Trophoblast cell (in vitro differentiated cells and primary cell): ENCODE data around the gene XYLB.

Source experiments
- DNase-seq, 2 donors: peaks; one replicate each; pipeline ENCODE4 v3.0.0-alpha.2; 2016
- H2AFZ ChIP-seq: 2 replicates; pipeline ENCODE4 v1.6.1; 2013; ENCODE audit warnings: low read length, moderate library complexity, mild to moderate bottlenecking; ENCODE audit not compliant: insufficient read depth, poor library complexity
- H2AK5ac ChIP-seq: 2 replicates; pipeline ENCODE4 v1.6.1; 2013; ENCODE audit warnings: mild to moderate bottlenecking, low read length
- H2BK120ac ChIP-seq: 2 replicates; pipeline ENCODE4 v1.6.1; 2013; ENCODE audit warnings: low read length, mild to moderate bottlenecking, moderate library complexity; ENCODE audit not compliant: insufficient read depth, poor library complexity
- H2BK12ac ChIP-seq: 2 replicates; pipeline ENCODE4 v1.6.1; 2013; ENCODE audit warnings: mild to moderate bottlenecking, low read length, moderate library complexity
- H2BK5ac ChIP-seq: 2 replicates; pipeline ENCODE4 v1.6.1; 2013; ENCODE audit warnings: low read length, low read depth, moderate library complexity, mild to moderate bottlenecking; ENCODE audit not compliant: poor library complexity
- H3K14ac ChIP-seq: 2 replicates; pipeline ENCODE4 v1.6.1; 2013; ENCODE audit warnings: mild to moderate bottlenecking, low read length
- H3K18ac ChIP-seq: 2 replicates; pipeline ENCODE4 v1.6.1; 2013; ENCODE audit warnings: mild to moderate bottlenecking, low read length
- H3K23ac ChIP-seq: 2 replicates; pipeline ENCODE4 v1.6.1; 2013; ENCODE audit warnings: low read length
- H3K27ac ChIP-seq: 2 replicates; pipeline ENCODE4 v1.5.1; 2013; ENCODE audit warnings: low read depth, mild to moderate bottlenecking, inconsistent platforms, low read length, moderate library complexity
- H3K27me3 ChIP-seq: 2 replicates; pipeline ENCODE4 v1.6.1; 2013; ENCODE audit warnings: inconsistent platforms, mild to moderate bottlenecking, low read length, moderate library complexity; ENCODE audit not compliant: insufficient read depth
- H3K36me3 ChIP-seq, 2 experiments: 1 replicate in 1 of 2; 2 replicates in 1 of 2; pipeline ENCODE4 v1.6.1; 2013; ENCODE audit warnings: low read length in 2 of 2, mild to moderate bottlenecking in 2 of 2, moderate library complexity in 1 of 2; ENCODE audit not compliant: insufficient read depth in 2 of 2, control insufficient read depth in 1 of 2
- H3K4ac ChIP-seq: 2 replicates; pipeline ENCODE4 v1.6.1; 2013; ENCODE audit warnings: low read depth, mild to moderate bottlenecking, low read length, moderate library complexity
- H3K4me1 ChIP-seq, 2 experiments: 1 replicate in 1 of 2; 2 replicates in 1 of 2; pipeline ENCODE4 v1.6.1; 2013; ENCODE audit warnings: low read length in 2 of 2, mild to moderate bottlenecking in 2 of 2, moderate library complexity in 1 of 2; ENCODE audit not compliant: insufficient read depth in 2 of 2, control insufficient read depth in 1 of 2
- H3K4me2 ChIP-seq: 2 replicates; pipeline ENCODE4 v1.6.1; 2013; ENCODE audit warnings: inconsistent platforms, mild to moderate bottlenecking, low read length, moderate library complexity
- H3K4me3 ChIP-seq: 2 replicates; pipeline ENCODE4 v1.5.1; 2013; ENCODE audit warnings: mild to moderate bottlenecking, low read depth, low read length, inconsistent platforms
- H3K79me1 ChIP-seq: one replicate; pipeline ENCODE4 v1.6.1; 2013; ENCODE audit warnings: low read length
- H3K79me2 ChIP-seq: 2 replicates; pipeline ENCODE4 v1.6.1; 2013; ENCODE audit warnings: low read length, mild to moderate bottlenecking; ENCODE audit not compliant: control insufficient read depth, insufficient read depth, poor library complexity
- H3K9ac ChIP-seq: 2 replicates; pipeline ENCODE4 v1.6.1; 2013; ENCODE audit warnings: mild to moderate bottlenecking, low read length
- H3K9me3 ChIP-seq: 2 replicates; pipeline ENCODE4 v1.6.1; 2013; ENCODE audit warnings: low read depth, mild to moderate bottlenecking, control low read depth, inconsistent platforms, low read length; ENCODE audit not compliant: insufficient read depth
- H4K12ac ChIP-seq: 2 replicates; pipeline ENCODE4 v1.6.1; 2013; ENCODE audit warnings: low read depth, mild to moderate bottlenecking, low read length, moderate library complexity
- H4K8ac ChIP-seq: 2 replicates; pipeline ENCODE4 v1.6.1; 2013; ENCODE audit warnings: low read depth, mild to moderate bottlenecking, low read length, moderate library complexity
- H4K91ac ChIP-seq: one replicate; pipeline ENCODE4 v1.6.1; 2013; ENCODE audit warnings: low read depth, mild to moderate bottlenecking, low read length, moderate library complexity
- WGBS: extraction: QIAGEN DNeasy Blood & Tissue Kit; methylation state at CpG from one replicate; pipeline ENCODE4 v1.1.7; 2013; ENCODE audit warnings: missing lambda C conversion rate; ENCODE audit not compliant: insufficient read length, insufficient coverage; ENCODE audit errors: extremely low coverage; 5-methylcytosine and 5-hydroxymethylcytosine counted together

XYLB gene

GRCh38 chr3:38353151-38353550 lies 6.6 kb downstream of the XYLB start:
- Histone ChIP-seq H3K4me2 (no peak overlapping the region), H3K4ac (no peak overlapping the region), H4K12ac (no peak overlapping the region), H3K14ac (no peak overlapping the region), H2BK5ac (no peak overlapping the region), H2BK120ac (no peak overlapping the region), H3K27ac (no peak overlapping the region), H3K79me2 (no peaks in the 10 kb centered on the region), H2BK12ac (no peak overlapping the region), H3K9ac (no peak overlapping the region), H3K9me3 (no peaks in the 10 kb centered on the region), H3K4me1 (no peaks in the 10 kb centered on the region), H4K91ac (no peak overlapping the region), H3K18ac (no peak overlapping the region), H3K4me3 (no peak overlapping the region), H3K23ac (no peak overlapping the region), H3K79me1 (no peaks in the 10 kb centered on the region), H2AFZ (no peak overlapping the region), H3K36me3 (no peaks in the 10 kb centered on the region), H4K8ac (no peak overlapping the region), H2AK5ac (no peak overlapping the region), H3K27me3 (no peaks in the 10 kb centered on the region)
- no CpG with 5 or more reads among the region's 4 CpGs for WGBS
- peak in 1 of 2 donors; percentile 29 for DNase-seq

GRCh38 chr3:38354588-38355330 lies 8.2 kb downstream of the XYLB start:
- Histone ChIP-seq H3K14ac (no peak overlapping the region), H3K4me2 (no peak overlapping the region), H4K12ac (no peak overlapping the region), H3K27me3 (no peaks in the 10 kb centered on the region), H2BK12ac (no peak overlapping the region), H4K91ac (no peak overlapping the region), H2BK5ac (no peak overlapping the region), H2BK120ac (no peak overlapping the region), H3K36me3 (peaks cover 0 to 2% of the 10 kb centered on the region in 2 experiments), H2AK5ac (no peak overlapping the region), H3K9me3 (no peaks in the 10 kb centered on the region), H3K79me2 (no peaks in the 10 kb centered on the region), H3K23ac (no peak overlapping the region), H2AFZ (no peak overlapping the region), H3K27ac (no peak overlapping the region), H3K18ac (no peak overlapping the region), H3K79me1 (no peaks in the 10 kb centered on the region), H3K9ac (no peak overlapping the region), H4K8ac (no peak overlapping the region), H3K4me1 (no peaks in the 10 kb centered on the region), H3K4me3 (no peak overlapping the region), H3K4ac (no peak overlapping the region)
- no peak for DNase-seq
- no CpG with 5 or more reads among the region's 4 CpGs for WGBS

GRCh38 chr3:38359038-38359437 lies 12.5 kb downstream of the XYLB start:
- H3K14ac ChIP-seq = no peak overlapping the region
- no peak overlapping the region for H3K4me2 ChIP-seq
- no peak overlapping the region for H2AK5ac ChIP-seq
- no peaks in the 10 kb centered on the region for H3K27me3 ChIP-seq
- no CpG with 5 or more reads among the region's 6 CpGs for WGBS
- no peak overlapping the region for H3K18ac ChIP-seq
- H2AFZ ChIP-seq = no peak overlapping the region
- no peak overlapping the region for H3K4ac ChIP-seq
- H3K36me3 ChIP-seq = peaks cover 0 to 2% of the 10 kb centered on the region in 2 experiments
- no peak overlapping the region for H2BK120ac ChIP-seq
- H3K79me2 ChIP-seq = no peaks in the 10 kb centered on the region
- no peak overlapping the region for H3K23ac ChIP-seq
- H2BK12ac ChIP-seq = no peak overlapping the region
- no peak overlapping the region for H3K27ac ChIP-seq
- no peak overlapping the region for H3K9ac ChIP-seq
- no peaks in the 10 kb centered on the region for H3K79me1 ChIP-seq
- H4K12ac ChIP-seq = no peak overlapping the region
- H3K9me3 ChIP-seq = no peaks in the 10 kb centered on the region
- no peak overlapping the region for H2BK5ac ChIP-seq
- H4K8ac ChIP-seq = no peak overlapping the region
- no peak overlapping the region for H4K91ac ChIP-seq
- DNase-seq = peak in 1 of 2 donors; percentile 12
- no peaks in the 10 kb centered on the region for H3K4me1 ChIP-seq
- no peak overlapping the region for H3K4me3 ChIP-seq

- H3K4me1 ChIP-seq = no peaks in the 10 kb centered on the region
- peaks cover 0 to 2% of the 10 kb centered on the region in 2 experiments for H3K36me3 ChIP-seq
- no peak overlapping the region for H3K18ac ChIP-seq
- no peak overlapping the region for H4K12ac ChIP-seq
- no peaks in the 10 kb centered on the region for H3K79me1 ChIP-seq
- WGBS = no CpG with 5 or more reads among the region's 3 CpGs
- no peak overlapping the region for H3K4me2 ChIP-seq
- H3K4me3 ChIP-seq = no peak overlapping the region
- H3K9ac ChIP-seq = no peak overlapping the region
- H3K27ac ChIP-seq = no peak overlapping the region
- H2AFZ ChIP-seq = no peak overlapping the region
- no peak overlapping the region for H3K4ac ChIP-seq
- no peaks in the 10 kb centered on the region for H3K9me3 ChIP-seq
- H3K14ac ChIP-seq = no peak overlapping the region
- no peak overlapping the region for H4K8ac ChIP-seq
- no peak overlapping the region for H2BK120ac ChIP-seq
- H4K91ac ChIP-seq = no peak overlapping the region
- H3K27me3 ChIP-seq = no peaks in the 10 kb centered on the region
- no peaks in the 10 kb centered on the region for H3K79me2 ChIP-seq
- H3K23ac ChIP-seq = no peak overlapping the region
- H2AK5ac ChIP-seq = no peak overlapping the region
- no peak for DNase-seq
- H2BK5ac ChIP-seq = no peak overlapping the region
- no peak overlapping the region for H2BK12ac ChIP-seq
These were observed 13.8 kb downstream of the XYLB start for GRCh38 chr3:38360345-38360744.
